Measurements from ENCODE around the gene SHOC2. TPM values are rescaled to one million over a fixed set of nuclear protein-coding genes. Genes with fewer than 3 reads are reported as not detected.

The SHOC2 gene
- total and polyA plus RNA-seq, 9 of the 15 experiments (the other 6 are each of a cell fraction or from before 2014, with no cell fraction given), result 9.2 to 17.5 (median 14.9) TPM

DNA sequence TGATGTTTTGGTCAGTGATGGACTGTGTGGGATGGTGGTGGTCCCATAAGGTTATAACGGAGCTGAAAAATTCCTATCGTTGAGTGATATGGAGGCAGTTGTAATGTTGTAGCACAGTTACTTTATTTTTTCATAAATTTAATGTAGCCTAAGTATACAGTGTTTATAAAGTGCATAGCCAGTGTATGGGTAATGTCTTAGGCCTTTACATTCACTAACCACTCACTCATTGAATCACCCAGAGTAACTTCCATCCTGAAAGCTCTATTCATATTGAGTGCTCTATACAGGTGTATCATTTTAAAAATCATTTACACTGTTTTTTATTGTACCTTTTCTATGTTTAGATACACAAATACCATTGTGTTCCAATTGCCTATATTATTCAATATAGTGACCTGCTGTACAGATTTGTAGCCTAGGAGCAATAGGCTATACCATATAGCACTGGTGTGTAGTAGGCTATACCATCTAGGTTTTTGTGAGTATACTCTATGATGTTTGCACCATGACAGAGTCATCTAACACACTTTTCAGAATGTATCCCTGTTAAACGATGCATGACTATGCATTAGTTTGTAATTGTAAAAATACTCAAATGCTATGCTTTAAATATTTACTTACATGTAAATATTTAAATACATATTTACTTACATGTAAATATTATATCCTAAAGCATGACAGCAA, 26.7 kb upstream of the SHOC2 start:
- no peak for FAIRE-seq
- CTCF ChIA-PET (ENCODE audit: low intra/inter-chr PET ratio), result interaction anchor here (1.3 kb wide), 1 partner anchor 90 kb away, joined by 4 read pairs; no protein-coding TSS in a partner anchor
- no peaks in the 10 kb centered on the region for H3K9me1 ChIP-seq (ENCODE audit: control insufficient read depth, insufficient read depth, low read length)
- TF ChIP-seq RBM39 (optimal IDR thresholded peaks at IDR 0.05; ENCODE audit: low read depth, low read length) (no peak), ZBTB1 (CRISPR knock-in tag; IDR thresholded peaks at IDR 0.05; ENCODE audit: borderline replicate concordance, low read depth) (no peak), SRF (CRISPR knock-in tag; IDR thresholded peaks at IDR 0.05) (no peak), RFX1 (IDR thresholded peaks at IDR 0.05) (no peak), ZNF75A (CRISPR knock-in tag; IDR thresholded peaks at IDR 0.05) (no peak), CBX5 (IDR thresholded peaks at IDR 0.05; ENCODE audit: borderline replicate concordance, low read depth) (no peak), MAFF (IDR thresholded peaks at IDR 0.05; ENCODE audit: low read length) (no peak), SRSF9 (IDR thresholded peaks at IDR 0.05; ENCODE audit: borderline replicate concordance, low read depth, low read length) (no peak)
- TF ChIP-seq, protein P1, sequence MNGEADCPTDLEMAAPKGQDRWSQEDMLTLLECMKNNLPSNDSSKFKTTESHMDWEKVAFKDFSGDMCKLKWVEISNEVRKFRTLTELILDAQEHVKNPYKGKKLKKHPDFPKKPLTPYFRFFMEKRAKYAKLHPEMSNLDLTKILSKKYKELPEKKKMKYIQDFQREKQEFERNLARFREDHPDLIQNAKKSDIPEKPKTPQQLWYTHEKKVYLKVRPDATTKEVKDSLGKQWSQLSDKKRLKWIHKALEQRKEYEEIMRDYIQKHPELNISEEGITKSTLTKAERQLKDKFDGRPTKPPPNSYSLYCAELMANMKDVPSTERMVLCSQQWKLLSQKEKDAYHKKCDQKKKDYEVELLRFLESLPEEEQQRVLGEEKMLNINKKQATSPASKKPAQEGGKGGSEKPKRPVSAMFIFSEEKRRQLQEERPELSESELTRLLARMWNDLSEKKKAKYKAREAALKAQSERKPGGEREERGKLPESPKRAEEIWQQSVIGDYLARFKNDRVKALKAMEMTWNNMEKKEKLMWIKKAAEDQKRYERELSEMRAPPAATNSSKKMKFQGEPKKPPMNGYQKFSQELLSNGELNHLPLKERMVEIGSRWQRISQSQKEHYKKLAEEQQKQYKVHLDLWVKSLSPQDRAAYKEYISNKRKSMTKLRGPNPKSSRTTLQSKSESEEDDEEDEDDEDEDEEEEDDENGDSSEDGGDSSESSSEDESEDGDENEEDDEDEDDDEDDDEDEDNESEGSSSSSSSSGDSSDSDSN (IDR thresholded peaks at IDR 0.05; ENCODE audit: borderline replicate concordance in 1 of 2, low read depth in 2 of 2, low read length in 2 of 2), result no peak
- TF ChIP-seq, protein P2, sequence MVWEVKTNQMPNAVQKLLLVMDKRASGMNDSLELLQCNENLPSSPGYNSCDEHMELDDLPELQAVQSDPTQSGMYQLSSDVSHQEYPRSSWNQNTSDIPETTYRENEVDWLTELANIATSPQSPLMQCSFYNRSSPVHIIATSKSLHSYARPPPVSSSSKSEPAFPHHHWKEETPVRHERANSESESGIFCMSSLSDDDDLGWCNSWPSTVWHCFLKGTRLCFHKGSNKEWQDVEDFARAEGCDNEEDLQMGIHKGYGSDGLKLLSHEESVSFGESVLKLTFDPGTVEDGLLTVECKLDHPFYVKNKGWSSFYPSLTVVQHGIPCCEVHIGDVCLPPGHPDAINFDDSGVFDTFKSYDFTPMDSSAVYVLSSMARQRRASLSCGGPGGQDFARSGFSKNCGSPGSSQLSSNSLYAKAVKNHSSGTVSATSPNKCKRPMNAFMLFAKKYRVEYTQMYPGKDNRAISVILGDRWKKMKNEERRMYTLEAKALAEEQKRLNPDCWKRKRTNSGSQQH (CRISPR knock-in tag; IDR thresholded peaks at IDR 0.05), result no peak
- TF ChIP-seq, protein P3, sequence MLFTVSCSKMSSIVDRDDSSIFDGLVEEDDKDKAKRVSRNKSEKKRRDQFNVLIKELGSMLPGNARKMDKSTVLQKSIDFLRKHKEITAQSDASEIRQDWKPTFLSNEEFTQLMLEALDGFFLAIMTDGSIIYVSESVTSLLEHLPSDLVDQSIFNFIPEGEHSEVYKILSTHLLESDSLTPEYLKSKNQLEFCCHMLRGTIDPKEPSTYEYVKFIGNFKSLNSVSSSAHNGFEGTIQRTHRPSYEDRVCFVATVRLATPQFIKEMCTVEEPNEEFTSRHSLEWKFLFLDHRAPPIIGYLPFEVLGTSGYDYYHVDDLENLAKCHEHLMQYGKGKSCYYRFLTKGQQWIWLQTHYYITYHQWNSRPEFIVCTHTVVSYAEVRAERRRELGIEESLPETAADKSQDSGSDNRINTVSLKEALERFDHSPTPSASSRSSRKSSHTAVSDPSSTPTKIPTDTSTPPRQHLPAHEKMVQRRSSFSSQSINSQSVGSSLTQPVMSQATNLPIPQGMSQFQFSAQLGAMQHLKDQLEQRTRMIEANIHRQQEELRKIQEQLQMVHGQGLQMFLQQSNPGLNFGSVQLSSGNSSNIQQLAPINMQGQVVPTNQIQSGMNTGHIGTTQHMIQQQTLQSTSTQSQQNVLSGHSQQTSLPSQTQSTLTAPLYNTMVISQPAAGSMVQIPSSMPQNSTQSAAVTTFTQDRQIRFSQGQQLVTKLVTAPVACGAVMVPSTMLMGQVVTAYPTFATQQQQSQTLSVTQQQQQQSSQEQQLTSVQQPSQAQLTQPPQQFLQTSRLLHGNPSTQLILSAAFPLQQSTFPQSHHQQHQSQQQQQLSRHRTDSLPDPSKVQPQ (CRISPR knock-in tag; IDR thresholded peaks at IDR 0.05; ENCODE audit: borderline replicate concordance), result no peak

More for the DNA sequence above, 26.7 kb upstream of the SHOC2 start:
- no peak for DNase-seq (ENCODE audit: extremely low read depth in 1 of 4, low spot score in 3 of 4)
- Histone ChIP-seq H3K27me3 (ENCODE audit: control insufficient read depth in 2 of 2, insufficient read depth in 2 of 2, low read length in 2 of 2) (no peaks in the 10 kb centered on the region), H2AFZ (ENCODE audit: low read depth, low read length) (no peak overlapping the region), H4K20me1 (replicated peaks; ENCODE audit: control insufficient read depth, insufficient read depth, low read length) (no peaks in the 10 kb centered on the region), H3K4me1 (replicated peaks in 1 of 2; ENCODE audit: control insufficient read depth in 2 of 2, insufficient read depth in 2 of 2, low read length in 2 of 2) (no peaks in the 10 kb centered on the region), H3K4me2 (ENCODE audit: insufficient read depth, low read length) (no peak overlapping the region), H3K27ac (ENCODE audit: extremely low read depth, low read depth, low read length) (no peak overlapping the region), H3K4me3 (no peak overlapping the region), H3K9me3 (replicated peaks; ENCODE audit: control insufficient read depth, insufficient read depth, low read depth, low read length) (no peaks in the 10 kb centered on the region), H3K9ac (ENCODE audit: insufficient read depth in 1 of 2, low read depth in 2 of 2, low read length in 2 of 2) (no peak overlapping the region), H3K79me2 (ENCODE audit: control insufficient read depth, insufficient read depth, low read length) (no peaks in the 10 kb centered on the region), H3K36me3 (ENCODE audit: control insufficient read depth, insufficient read depth, low read length) (peaks cover 26% of the 10 kb centered on the region; the same call in 2 of the 3 replicates)
- WGBS (ENCODE audit: insufficient coverage, low coverage, missing lambda C conversion rate), result 89% methylated on average over 3 of the region's 3 CpGs
- intact Hi-C loops (cut with micrococcal nuclease) (loop anchor here (2.0 to 5.0 kb wide), 3 partner anchors 70 to 146 kb away; no protein-coding TSS in a partner anchor), in situ Hi-C loops (cut with MboI) (loop anchor here (10.0 to 25.0 kb wide), 2 partner anchors 88 to 280 kb away; no protein-coding TSS in a partner anchor)
- BruUV-seq (replicated peaks), result no TSS peak
- peak; percentile 23; the same call in 2 of the 3 replicates for ATAC-seq
- POLR2A ChIA-PET, result interaction anchor here (1.1 to 1.6 kb wide), 2 partner anchors 10 to 74 kb away, joined by 3 to 5 read pairs; no protein-coding TSS in a partner anchor

All from K562 (cell line).